ENCODE measurements around the gene MYMX. TPM values are rescaled to one million over a fixed set of nuclear protein-coding genes. Genes with fewer than 3 reads are reported as not detected.

Gene MYMX
- polyA plus RNA-seq, 1 experiment, result not detected

DNA sequence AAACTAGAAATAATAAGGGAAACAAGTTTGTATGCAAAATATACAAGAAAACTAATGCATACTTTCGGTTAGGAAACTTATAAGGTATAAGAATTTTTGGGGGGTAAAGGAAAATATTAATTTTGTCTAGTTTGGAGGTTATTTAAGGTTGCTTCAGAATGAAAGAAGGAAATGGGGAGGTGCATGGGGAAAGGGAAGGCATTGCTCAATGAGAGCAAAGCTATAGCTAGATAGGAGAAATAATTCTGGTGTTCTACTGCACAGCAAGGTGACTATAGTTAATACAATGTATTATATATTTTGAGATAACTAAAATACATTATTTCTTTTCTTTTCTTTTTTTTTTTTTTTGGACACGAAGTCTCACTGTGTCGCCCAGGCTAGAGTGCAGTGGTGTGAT, 5.4 kb upstream of the MYMX start:
- TF ChIP-seq, protein P1, sequence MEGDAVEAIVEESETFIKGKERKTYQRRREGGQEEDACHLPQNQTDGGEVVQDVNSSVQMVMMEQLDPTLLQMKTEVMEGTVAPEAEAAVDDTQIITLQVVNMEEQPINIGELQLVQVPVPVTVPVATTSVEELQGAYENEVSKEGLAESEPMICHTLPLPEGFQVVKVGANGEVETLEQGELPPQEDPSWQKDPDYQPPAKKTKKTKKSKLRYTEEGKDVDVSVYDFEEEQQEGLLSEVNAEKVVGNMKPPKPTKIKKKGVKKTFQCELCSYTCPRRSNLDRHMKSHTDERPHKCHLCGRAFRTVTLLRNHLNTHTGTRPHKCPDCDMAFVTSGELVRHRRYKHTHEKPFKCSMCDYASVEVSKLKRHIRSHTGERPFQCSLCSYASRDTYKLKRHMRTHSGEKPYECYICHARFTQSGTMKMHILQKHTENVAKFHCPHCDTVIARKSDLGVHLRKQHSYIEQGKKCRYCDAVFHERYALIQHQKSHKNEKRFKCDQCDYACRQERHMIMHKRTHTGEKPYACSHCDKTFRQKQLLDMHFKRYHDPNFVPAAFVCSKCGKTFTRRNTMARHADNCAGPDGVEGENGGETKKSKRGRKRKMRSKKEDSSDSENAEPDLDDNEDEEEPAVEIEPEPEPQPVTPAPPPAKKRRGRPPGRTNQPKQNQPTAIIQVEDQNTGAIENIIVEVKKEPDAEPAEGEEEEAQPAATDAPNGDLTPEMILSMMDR (IDR thresholded peaks at IDR 0.05; ENCODE audit: insufficient read depth, low read depth, low read length), result no peak
- H3K4me3 ChIP-seq (ENCODE audit: low read depth, low read length), result no peak overlapping the region
- no peak for DNase-seq (ENCODE audit: low read depth)
- CTCF ChIA-PET, result interaction anchor here (1.0 to 2.5 kb wide), 4 partner anchors 8 to 45 kb away, joined by 4 to 6 read pairs (median 4); no protein-coding TSS in a partner anchor
- H3K27me3 ChIP-seq (ENCODE audit: control insufficient read depth, insufficient read depth, low read length), result peaks cover 6% of the 10 kb centered on the region
- POLR2A ChIA-PET, result no interaction called here
- H3K36me3 ChIP-seq (ENCODE audit: control insufficient read depth, insufficient read depth, low read length), result no peaks in the 10 kb centered on the region

DNA sequence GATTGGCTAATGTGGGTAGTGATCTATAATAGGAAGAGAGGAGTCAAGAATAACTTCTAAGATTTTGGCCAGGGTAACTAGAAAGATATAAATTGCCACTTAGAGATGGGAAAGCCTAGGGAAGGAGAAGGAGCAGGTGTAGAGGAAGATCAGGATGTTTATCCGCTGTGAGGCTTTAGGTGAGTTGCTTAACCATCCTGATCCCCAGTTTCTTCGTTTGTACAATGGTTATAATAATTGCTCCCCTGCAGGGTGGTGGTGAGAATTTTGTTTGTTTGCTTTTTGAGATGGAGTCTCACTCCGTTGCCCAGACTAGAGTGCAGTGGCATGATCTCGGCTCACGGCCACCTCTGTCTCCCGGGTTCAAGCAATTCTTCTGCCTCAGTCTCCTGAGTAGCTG, 2.4 kb upstream of the MYMX start:
- Histone ChIP-seq H3K36me3 (ENCODE audit: control insufficient read depth, insufficient read depth, low read length) (no peaks in the 10 kb centered on the region), H3K27me3 (ENCODE audit: control insufficient read depth, insufficient read depth, low read length) (peaks cover 6% of the 10 kb centered on the region), H3K4me3 (ENCODE audit: low read depth, low read length) (no peak overlapping the region)
- ChIA-PET CTCF (interaction anchor here (1.5 to 1.8 kb wide), 3 partner anchors 13 to 22 kb away, joined by 3 to 4 read pairs (median 3); no protein-coding TSS in a partner anchor), POLR2A (no interaction called here)
- no peak for DNase-seq (ENCODE audit: low read depth)
- TF ChIP-seq, protein P1 (IDR thresholded peaks at IDR 0.05; ENCODE audit: insufficient read depth, low read depth, low read length), result no peak

DNA sequence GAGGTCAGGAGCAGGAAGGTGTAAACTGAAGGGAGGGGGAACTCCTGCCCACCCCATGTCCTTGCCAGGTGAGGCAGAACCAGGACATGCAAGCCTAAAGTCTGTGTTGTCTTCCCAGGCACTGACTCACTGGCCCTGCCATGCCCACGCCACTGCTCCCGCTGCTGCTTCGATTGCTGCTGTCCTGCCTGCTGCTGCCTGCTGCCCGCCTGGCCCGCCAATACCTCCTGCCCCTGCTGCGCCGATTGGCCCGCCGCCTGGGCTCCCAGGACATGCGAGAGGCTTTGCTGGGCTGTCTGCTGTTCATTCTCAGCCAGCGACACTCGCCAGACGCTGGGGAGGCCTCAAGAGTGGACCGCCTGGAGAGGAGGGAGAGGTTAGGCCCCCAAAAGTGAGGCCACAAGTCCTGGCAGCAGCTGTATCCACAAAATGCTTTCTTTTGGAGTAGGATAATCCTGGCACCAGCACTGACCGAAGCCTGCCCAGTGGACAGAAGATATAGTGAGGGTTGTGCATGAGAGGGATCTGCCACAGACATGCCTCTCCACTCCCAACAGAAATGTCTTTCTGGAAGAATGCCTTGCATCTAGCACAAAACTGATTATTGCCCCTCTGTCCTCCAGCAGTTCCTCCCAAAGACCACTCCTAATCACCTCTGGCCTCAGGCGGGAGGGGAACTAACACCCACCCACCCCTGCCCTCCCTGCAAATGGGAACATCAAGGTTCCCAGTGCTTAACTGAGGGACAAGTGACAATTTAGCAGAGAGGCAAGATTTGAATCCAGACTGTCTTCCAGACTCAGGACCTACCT, 812 bp downstream of the MYMX start:
- DNase-seq (ENCODE audit: low read depth), result no peak
- H3K4me3 ChIP-seq (ENCODE audit: low read depth, low read length), result no peak overlapping the region
- POLR2A ChIA-PET, result no interaction called here
- CTCF ChIA-PET, result interaction anchor here (1.5 kb wide), 1 partner anchor 17 kb away, joined by 4 read pairs; no protein-coding TSS in a partner anchor
- H3K36me3 ChIP-seq (ENCODE audit: control insufficient read depth, insufficient read depth, low read length), result no peaks in the 10 kb centered on the region
- peaks cover 6% of the 10 kb centered on the region for H3K27me3 ChIP-seq (ENCODE audit: control insufficient read depth, insufficient read depth, low read length)
- TF ChIP-seq, protein P1 (IDR thresholded peaks at IDR 0.05; ENCODE audit: insufficient read depth, low read depth, low read length), result no peak

DNA sequence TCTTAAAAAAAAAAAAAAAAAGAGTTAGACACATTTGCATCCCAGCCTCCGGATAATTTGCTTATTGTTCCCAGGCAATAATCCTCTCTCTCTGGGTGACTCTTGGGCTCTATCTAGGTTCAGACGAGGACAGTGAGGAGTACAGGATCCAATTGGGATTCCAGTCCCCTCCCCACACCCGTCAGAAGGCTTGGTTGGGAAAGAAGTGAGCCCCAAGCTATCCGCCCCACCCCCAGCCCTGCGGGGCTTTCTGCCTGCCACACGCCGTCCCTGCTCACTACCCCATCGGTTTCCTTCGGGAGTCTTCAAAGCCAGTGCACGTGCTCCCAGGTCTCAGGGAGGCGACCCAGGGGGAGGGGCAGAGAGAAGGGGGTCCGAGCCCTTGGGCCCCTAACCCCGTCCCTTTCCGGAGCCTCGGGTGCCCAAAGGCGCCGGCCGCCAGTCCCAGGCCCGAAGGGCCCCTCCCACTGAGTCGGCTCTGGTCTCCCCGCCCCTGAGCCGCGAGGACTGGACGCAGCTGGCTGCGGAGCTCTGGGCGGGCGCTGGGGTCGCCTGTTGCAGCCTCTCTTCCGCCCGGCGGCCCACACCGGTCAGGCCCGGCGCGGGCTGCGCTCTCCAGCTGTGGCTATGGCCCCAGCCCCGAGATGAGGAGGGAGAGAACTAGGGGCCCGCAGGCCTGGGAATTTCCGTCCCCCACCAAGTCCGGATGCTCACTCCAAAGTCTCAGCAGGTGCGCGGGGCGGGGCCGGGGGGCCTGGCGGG, 2.5 kb downstream of the MYMX start:
- Histone ChIP-seq H3K36me3 (ENCODE audit: control insufficient read depth, insufficient read depth, low read length) (no peaks in the 10 kb centered on the region), H3K27me3 (ENCODE audit: control insufficient read depth, insufficient read depth, low read length) (peaks cover 6% of the 10 kb centered on the region; the same call in 1 of the 2 replicates), H3K4me3 (ENCODE audit: low read depth, low read length) (peak overlapping the region; percentile 43)
- DNase-seq (ENCODE audit: low read depth), result no peak
- TF ChIP-seq, protein P1 (IDR thresholded peaks at IDR 0.05; ENCODE audit: insufficient read depth, low read depth, low read length), result no peak
- POLR2A ChIA-PET, result no interaction called here
- CTCF ChIA-PET, result interaction anchor here (0.7 to 6.8 kb wide), 5 partner anchors 9 to 154 kb away, joined by 3 to 89 read pairs (median 3); no protein-coding TSS in a partner anchor
